ENCODE measurements around the gene PDLIM4.
A peak's percentile ranks its signal among the peaks of the same experiment; 100 is the strongest.

PDLIM4 gene

GRCh38 chr5:132219981-132220380, 37.5 kb upstream of the PDLIM4 start:
- Histone ChIP-seq H3K9me3 (ENCODE audit: low read length) (no peaks in the 10 kb centered on the region), H3K27me3 (ENCODE audit: control insufficient read depth in 1 of 2, insufficient read depth in 2 of 2, low read length in 2 of 2) (no peaks in the 10 kb centered on the region), H3K27ac (ENCODE audit: low read depth, low read length) (no peak overlapping the region), H3K4me1 (ENCODE audit: insufficient read depth, low read length) (peaks cover 56% of the 10 kb centered on the region), H3K4me3 (ENCODE audit: low read depth in 1 of 2, low read length in 2 of 2) (no peak overlapping the region), H3K36me3 (ENCODE audit: insufficient read depth, low read length) (peaks cover 8% of the 10 kb centered on the region), H3K9ac (ENCODE audit: low read length) (no peak overlapping the region)

- no peaks in the 10 kb centered on the region for H3K27me3 ChIP-seq (ENCODE audit: control insufficient read depth in 1 of 2, insufficient read depth in 2 of 2, low read length in 2 of 2)
- H3K27ac ChIP-seq (ENCODE audit: low read depth, low read length) = peak overlapping the region; percentile 45
- H3K36me3 ChIP-seq (ENCODE audit: insufficient read depth, low read length) = peaks cover 8% of the 10 kb centered on the region
- H3K4me3 ChIP-seq (ENCODE audit: low read depth in 1 of 2, low read length in 2 of 2) = no peak overlapping the region
- no peak overlapping the region for H3K9ac ChIP-seq (ENCODE audit: low read length)
- H3K4me1 ChIP-seq (ENCODE audit: insufficient read depth, low read length) = peaks cover 57% of the 10 kb centered on the region
- H3K9me3 ChIP-seq (ENCODE audit: low read length) = no peaks in the 10 kb centered on the region
These were observed 37.0 kb upstream of the PDLIM4 start for GRCh38 chr5:132220491-132220890.

DNA sequence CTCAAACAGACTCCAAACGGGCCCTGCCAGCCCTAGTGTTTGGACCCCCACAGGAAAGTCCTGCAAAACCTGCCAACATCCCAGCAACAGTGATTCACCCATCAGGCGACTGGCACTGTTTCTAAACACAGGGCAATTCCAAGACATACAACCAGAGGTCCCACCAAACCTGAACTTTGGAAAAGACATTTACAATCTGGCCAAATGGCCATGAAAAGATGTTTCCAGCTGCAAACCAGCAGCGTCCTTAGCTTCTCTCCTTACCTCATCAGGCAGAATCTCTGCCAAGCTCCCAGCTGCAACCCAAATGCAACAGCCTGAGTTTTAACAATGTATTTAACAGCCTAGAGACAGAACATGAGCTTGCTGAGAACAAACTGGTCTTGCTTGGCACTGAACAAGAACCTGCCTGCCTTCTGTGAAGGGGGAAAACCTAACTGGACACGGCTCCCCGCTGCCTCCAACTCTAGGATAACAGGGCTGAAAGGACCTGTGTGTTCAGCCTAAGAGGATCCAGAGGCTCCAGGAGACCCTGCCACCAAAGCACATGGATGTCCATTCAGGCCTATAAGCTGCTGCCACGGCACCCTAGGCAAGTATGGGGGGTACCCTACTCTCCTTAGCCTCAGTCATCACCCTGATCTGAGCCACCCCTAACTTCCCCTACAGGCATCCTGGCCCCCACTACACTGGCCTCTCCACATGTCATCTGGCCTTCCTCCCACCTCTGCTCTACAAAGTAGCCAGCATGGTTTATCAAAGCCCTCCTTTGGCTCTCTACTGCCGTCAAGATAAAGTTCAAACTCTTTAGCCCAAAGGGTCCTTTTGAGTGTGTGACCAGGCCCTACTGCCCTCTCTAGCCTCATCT, 35.5 kb upstream of the PDLIM4 start:
- H3K36me3 ChIP-seq (ENCODE audit: insufficient read depth, low read length) = peaks cover 8% of the 10 kb centered on the region
- H3K9me3 ChIP-seq (ENCODE audit: low read length) = no peaks in the 10 kb centered on the region
- H3K27me3 ChIP-seq (ENCODE audit: control insufficient read depth in 1 of 2, insufficient read depth in 2 of 2, low read length in 2 of 2) = no peaks in the 10 kb centered on the region
- H3K4me1 ChIP-seq (ENCODE audit: insufficient read depth, low read length) = peaks cover 72% of the 10 kb centered on the region
- H3K4me3 ChIP-seq (ENCODE audit: low read depth in 1 of 2, low read length in 2 of 2) = peak overlapping the region in 1 of 2 donors; percentile 33
- peak overlapping the region; percentile 58 for H3K9ac ChIP-seq (ENCODE audit: low read length)
- H3K27ac ChIP-seq (ENCODE audit: low read depth, low read length) = peak overlapping the region; percentile 38

DNA sequence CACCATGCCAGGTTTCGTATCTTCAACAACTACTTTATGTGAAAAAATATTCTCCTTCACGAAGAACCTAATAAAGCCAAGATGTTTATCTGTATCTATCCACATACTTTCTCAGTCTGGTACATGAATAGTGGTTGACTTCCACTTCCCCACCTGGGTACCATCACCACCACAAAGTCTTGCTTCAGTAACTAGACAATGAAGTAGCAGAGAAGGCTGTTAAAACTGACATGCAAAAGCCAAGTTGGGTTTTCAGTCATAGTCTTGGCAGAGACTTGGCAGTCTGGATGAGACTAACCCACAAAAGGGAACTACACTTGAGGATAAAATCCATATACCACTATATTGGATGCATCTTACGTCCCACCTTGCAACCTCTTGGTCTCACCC, 34.9 kb upstream of the PDLIM4 start:
- no peaks in the 10 kb centered on the region for H3K9me3 ChIP-seq (ENCODE audit: low read length)
- H3K4me3 ChIP-seq (ENCODE audit: low read depth in 1 of 2, low read length in 2 of 2) = peak overlapping the region in 1 of 2 donors; percentile 33
- no peaks in the 10 kb centered on the region for H3K27me3 ChIP-seq (ENCODE audit: control insufficient read depth in 1 of 2, insufficient read depth in 2 of 2, low read length in 2 of 2)
- H3K27ac ChIP-seq (ENCODE audit: low read depth, low read length) = peak overlapping the region; percentile 38
- H3K4me1 ChIP-seq (ENCODE audit: insufficient read depth, low read length) = peaks cover 75% of the 10 kb centered on the region
- H3K36me3 ChIP-seq (ENCODE audit: insufficient read depth, low read length) = peaks cover 7% of the 10 kb centered on the region
- peak overlapping the region; percentile 58 for H3K9ac ChIP-seq (ENCODE audit: low read length)

DNA sequence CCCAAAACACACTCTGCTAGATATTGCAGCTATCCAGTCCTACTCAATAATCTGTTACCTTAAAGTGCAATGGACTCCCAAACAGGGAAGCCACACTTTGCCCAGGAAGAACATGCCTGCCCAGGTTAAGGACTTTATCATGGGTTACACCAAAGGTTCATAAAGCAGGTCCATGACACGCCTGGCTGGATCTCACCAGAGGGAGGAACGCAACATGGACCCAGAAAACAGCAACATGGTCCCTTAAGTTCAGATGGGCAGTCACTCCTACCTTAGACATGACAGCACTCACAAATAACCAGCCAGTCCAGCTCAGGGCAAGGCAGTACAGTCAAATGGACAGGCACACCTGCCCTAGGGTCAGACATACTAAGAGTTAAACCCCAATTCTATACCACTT, 33.6 kb upstream of the PDLIM4 start:
- H3K9ac ChIP-seq (ENCODE audit: low read length) = peak overlapping the region; percentile 1
- H3K4me1 ChIP-seq (ENCODE audit: insufficient read depth, low read length) = peaks cover 75% of the 10 kb centered on the region
- peak overlapping the region; percentile 94 for H3K27ac ChIP-seq (ENCODE audit: low read depth, low read length)
- H3K9me3 ChIP-seq (ENCODE audit: low read length) = no peaks in the 10 kb centered on the region
- no peaks in the 10 kb centered on the region for H3K27me3 ChIP-seq (ENCODE audit: control insufficient read depth in 1 of 2, insufficient read depth in 2 of 2, low read length in 2 of 2)
- H3K4me3 ChIP-seq (ENCODE audit: low read depth in 1 of 2, low read length in 2 of 2) = no peak overlapping the region
- no peaks in the 10 kb centered on the region for H3K36me3 ChIP-seq (ENCODE audit: insufficient read depth, low read length)

GRCh38 chr5:132224716-132225115, 32.8 kb upstream of the PDLIM4 start:
- no peaks in the 10 kb centered on the region for H3K9me3 ChIP-seq (ENCODE audit: low read length)
- H3K9ac ChIP-seq (ENCODE audit: low read length) = peak overlapping the region; percentile 31
- peaks cover 73% of the 10 kb centered on the region for H3K4me1 ChIP-seq (ENCODE audit: insufficient read depth, low read length)
- no peaks in the 10 kb centered on the region for H3K27me3 ChIP-seq (ENCODE audit: control insufficient read depth in 1 of 2, insufficient read depth in 2 of 2, low read length in 2 of 2)
- H3K27ac ChIP-seq (ENCODE audit: low read depth, low read length) = peak overlapping the region; percentile 94
- no peaks in the 10 kb centered on the region for H3K36me3 ChIP-seq (ENCODE audit: insufficient read depth, low read length)
- H3K4me3 ChIP-seq (ENCODE audit: low read depth in 1 of 2, low read length in 2 of 2) = peak overlapping the region in 1 of 2 donors; percentile 12

DNA sequence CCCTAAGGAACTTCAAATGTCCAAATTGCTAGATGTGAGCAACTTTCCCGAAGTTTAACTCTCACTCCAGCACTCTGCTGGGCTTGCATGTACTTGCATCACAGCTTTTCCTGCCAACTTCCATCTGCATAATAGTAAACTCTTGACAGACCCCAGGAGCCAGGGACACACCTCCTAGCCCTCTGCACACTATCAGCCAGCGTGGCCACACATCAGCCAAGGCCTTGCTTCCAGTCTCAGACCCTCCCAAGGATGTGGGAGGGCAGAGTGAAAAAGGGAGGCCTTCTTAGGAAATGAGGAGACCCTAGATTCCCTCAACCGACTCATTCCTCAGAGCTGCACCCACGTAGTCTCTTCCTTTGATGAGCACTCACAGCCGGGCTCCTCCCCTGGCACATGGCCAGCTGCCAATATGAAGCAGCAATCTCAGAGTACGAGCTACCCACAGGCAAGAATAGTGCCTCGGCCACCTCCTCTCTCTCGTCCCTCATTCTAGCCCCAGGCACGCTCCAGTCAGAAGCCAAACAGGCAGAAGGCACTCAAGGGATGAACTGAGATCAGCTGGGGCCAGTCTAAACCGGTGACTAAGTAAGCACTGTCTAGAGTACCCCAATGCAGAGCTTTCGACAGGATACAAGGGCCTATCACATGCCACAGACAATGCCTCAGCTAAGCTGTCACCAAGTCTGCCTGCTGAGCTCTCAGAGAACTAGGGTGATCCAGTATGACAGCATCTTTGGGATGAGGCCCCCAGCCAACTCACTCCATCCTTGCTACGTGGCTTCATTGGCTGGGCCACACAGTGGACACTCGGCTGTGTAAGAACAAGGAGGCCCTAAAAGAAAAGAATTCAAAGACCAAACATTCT, 32.1 kb upstream of the PDLIM4 start:
- peak overlapping the region; percentile 4 to 12 for H3K4me3 ChIP-seq (ENCODE audit: low read depth in 1 of 2, low read length in 2 of 2)
- H3K27me3 ChIP-seq (ENCODE audit: control insufficient read depth in 1 of 2, insufficient read depth in 2 of 2, low read length in 2 of 2) = no peaks in the 10 kb centered on the region
- H3K9me3 ChIP-seq (ENCODE audit: low read length) = no peaks in the 10 kb centered on the region
- peak overlapping the region; percentile 31 for H3K9ac ChIP-seq (ENCODE audit: low read length)
- peak overlapping the region; percentile 94 for H3K27ac ChIP-seq (ENCODE audit: low read depth, low read length)
- no peaks in the 10 kb centered on the region for H3K36me3 ChIP-seq (ENCODE audit: insufficient read depth, low read length)
- peaks cover 66% of the 10 kb centered on the region for H3K4me1 ChIP-seq (ENCODE audit: insufficient read depth, low read length)

GRCh38 chr5:132226516-132227234, 30.8 kb upstream of the PDLIM4 start:
- H3K4me1 ChIP-seq (ENCODE audit: insufficient read depth, low read length) = peaks cover 56% of the 10 kb centered on the region
- H3K27ac ChIP-seq (ENCODE audit: low read depth, low read length) = peak overlapping the region; percentile 94

DNA sequence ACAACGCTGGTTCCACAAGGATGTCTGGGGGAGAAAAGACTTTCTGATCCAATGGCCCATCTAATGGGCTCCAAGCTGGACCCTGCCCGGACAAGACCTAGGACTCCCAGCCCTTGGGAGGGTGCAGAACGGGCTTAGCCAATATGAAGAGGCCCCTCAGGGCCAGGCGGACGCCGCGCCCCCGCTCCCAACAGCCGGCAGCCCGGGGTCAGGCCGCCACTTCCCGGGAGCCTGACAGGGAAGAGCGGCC, 30.3 kb upstream of the PDLIM4 start:
- Histone ChIP-seq H3K36me3 (ENCODE audit: insufficient read depth, low read length) (no peaks in the 10 kb centered on the region), H3K9ac (ENCODE audit: low read length) (peak overlapping the region; percentile 63), H3K9me3 (ENCODE audit: low read length) (no peaks in the 10 kb centered on the region), H3K4me3 (ENCODE audit: low read depth in 1 of 2, low read length in 2 of 2) (peak overlapping the region; percentile 64 to 82), H3K27me3 (ENCODE audit: control insufficient read depth in 1 of 2, insufficient read depth in 2 of 2, low read length in 2 of 2) (no peaks in the 10 kb centered on the region), H3K27ac (ENCODE audit: low read depth, low read length) (peak overlapping the region; percentile 94), H3K4me1 (ENCODE audit: insufficient read depth, low read length) (peaks cover 51% of the 10 kb centered on the region)

More at GRCh38 chr5:132226516-132227234, 30.8 kb upstream of the PDLIM4 start:
- peak overlapping the region; percentile 64 to 82 for H3K4me3 ChIP-seq (ENCODE audit: low read depth in 1 of 2, low read length in 2 of 2)
- peak overlapping the region; percentile 63 for H3K9ac ChIP-seq (ENCODE audit: low read length)
- no peaks in the 10 kb centered on the region for H3K27me3 ChIP-seq (ENCODE audit: control insufficient read depth in 1 of 2, insufficient read depth in 2 of 2, low read length in 2 of 2)
- no peaks in the 10 kb centered on the region for H3K9me3 ChIP-seq (ENCODE audit: low read length)
- H3K36me3 ChIP-seq (ENCODE audit: insufficient read depth, low read length) = no peaks in the 10 kb centered on the region

DNA sequence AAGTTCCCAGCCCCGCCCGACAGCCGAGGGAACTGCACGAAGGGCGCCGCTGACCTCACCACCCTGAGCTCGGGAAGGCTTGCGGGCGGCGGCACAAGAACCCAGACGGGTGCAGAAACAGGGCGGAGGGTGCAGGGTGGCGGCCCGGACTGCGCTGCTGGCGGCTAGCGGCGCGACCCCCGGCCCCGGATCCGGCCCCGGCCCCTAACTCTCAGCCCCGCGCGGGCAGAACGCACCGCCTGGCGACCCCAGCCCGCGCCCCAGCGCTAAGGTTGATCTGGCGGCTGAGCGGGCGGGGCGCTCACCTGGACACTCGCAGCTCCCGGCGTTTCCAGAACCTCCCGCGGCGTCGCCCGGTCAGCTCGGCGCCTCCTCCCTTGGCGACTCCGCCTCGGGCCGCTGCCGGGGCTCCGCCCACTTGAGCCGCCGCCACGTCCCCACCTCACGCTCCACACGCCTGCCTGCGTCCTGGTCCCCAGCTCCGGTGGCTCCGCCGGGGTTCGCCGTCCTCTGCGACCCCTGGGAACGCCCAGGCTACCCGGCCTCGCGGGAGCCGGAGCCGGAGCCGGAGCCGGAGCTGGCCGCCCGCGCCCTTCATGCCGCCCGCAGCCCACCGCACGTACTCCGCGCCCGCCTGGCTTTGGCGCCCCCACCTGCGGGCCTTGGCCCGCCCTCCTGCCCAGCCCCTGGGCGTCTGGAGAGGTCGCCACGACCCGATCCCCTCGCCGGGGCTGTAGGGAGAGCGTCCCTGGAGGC, 29.8 kb upstream of the PDLIM4 start, which contains the start of gene P4HA2:
P4HA2 (minus strand) TSS at position 369 of the 756 bp plus-strand sequence. CDS start 9,227 bp downstream, outside the sequence.
- H3K27me3 ChIP-seq (ENCODE audit: control insufficient read depth in 1 of 2, insufficient read depth in 2 of 2, low read length in 2 of 2) = no peaks in the 10 kb centered on the region
- peak within 1 kb of the TSS; percentile 63 for H3K9ac ChIP-seq (ENCODE audit: low read length)
- H3K4me3 ChIP-seq (ENCODE audit: low read depth in 1 of 2, low read length in 2 of 2) = peak within 1 kb of the TSS; percentile 64 to 82
- peak within 1 kb of the TSS; percentile 94 for H3K27ac ChIP-seq (ENCODE audit: low read depth, low read length)
- H3K4me1 ChIP-seq (ENCODE audit: insufficient read depth, low read length) = peaks cover 46% of the 10 kb centered on the region
- no peaks in the 10 kb centered on the region for H3K9me3 ChIP-seq (ENCODE audit: low read length)
- no peaks in the 10 kb centered on the region for H3K36me3 ChIP-seq (ENCODE audit: insufficient read depth, low read length)
